Lung (tissue), 12 donors: Measurements from ENCODE around the gene POLD2. TPM values are rescaled to one million over a fixed set of nuclear protein-coding genes. Genes with fewer than 3 reads are reported as not detected.

Experiments
- ATAC-seq: fragments of 200-7000 bp; cut with Tn5 transposase; one replicate; pipeline ENCODE4 v1.9.1; 2020; ENCODE audit warnings: moderate number of reproducible peaks; ENCODE audit not compliant: insufficient read depth, low FRiP score
- DNase-seq, 3 donors: peaks; one replicate each; pipeline ENCODE4 v3.0.0-alpha.2; 2013 to 2017
- H3K27ac ChIP-seq, 2 donors: one replicate each; pipeline ENCODE4 v1.5.1; 2013; ENCODE audit warnings: mild to moderate bottlenecking in 2 of 2, moderate library complexity in 2 of 2, control low read depth in 1 of 2, inconsistent platforms in 1 of 2, low read depth in 1 of 2, low read length in 1 of 2
- H3K27me3 ChIP-seq, 3 donors: one replicate each; pipeline ENCODE4 v1.5.1; 2013; ENCODE audit warnings: low read length in 2 of 3; ENCODE audit not compliant: control insufficient read depth in 3 of 3, insufficient read depth in 3 of 3
- H3K36me3 ChIP-seq, 4 donors: one replicate each; pipeline ENCODE4 v1.5.1; 2013; ENCODE audit warnings: low read length in 4 of 4, mild to moderate bottlenecking in 1 of 4, moderate library complexity in 1 of 4; ENCODE audit not compliant: control insufficient read depth in 4 of 4, insufficient read depth in 4 of 4
- H3K4me1 ChIP-seq, 5 donors: one replicate each; pipeline ENCODE4 v1.5.1; 2013; ENCODE audit warnings: low read length in 5 of 5, mild to moderate bottlenecking in 2 of 5, moderate library complexity in 1 of 5; ENCODE audit not compliant: control insufficient read depth in 5 of 5, insufficient read depth in 5 of 5
- H3K4me3 ChIP-seq: one replicate; pipeline ENCODE4 v1.5.1; 2013; ENCODE audit warnings: mild to moderate bottlenecking, control low read depth, moderate library complexity
- H3K9ac ChIP-seq, 2 donors: one replicate each; pipeline ENCODE4 v1.5.1; 2013; ENCODE audit warnings: low read length in 2 of 2, control low read depth in 1 of 2; ENCODE audit not compliant: insufficient read depth in 1 of 2
- H3K9me3 ChIP-seq, 4 donors: one replicate each; pipeline ENCODE4 v1.5.1; 2013; ENCODE audit warnings: low read length in 3 of 4, mild to moderate bottlenecking in 1 of 4, moderate library complexity in 1 of 4; ENCODE audit not compliant: control insufficient read depth in 4 of 4, insufficient read depth in 3 of 4
- CTCF ChIP-seq: IDR thresholded peaks from 2 replicates; pipeline ENCODE4 v1.5.1; 2012; ENCODE audit warnings: mild to moderate bottlenecking; ENCODE audit errors: control extremely low read depth, extremely low read depth
- WGBS, 2 donors: extraction: QIAGEN DNeasy Blood & Tissue Kit; methylation state at CpG; one replicate each; pipeline ENCODE4 v1.1.7; 2013; 5-methylcytosine and 5-hydroxymethylcytosine counted together
- polyA plus RNA-seq, 2 donors: library from polyadenylated mRNA; stranded (reverse); fragments of 200-250 nt; gene quantifications; one replicate each; pipeline ENCODE4 v1.2.1, GENCODE V29; 2013
- total RNA-seq, 2 donors: library from RNA; depleted of rRNA in 1 of 2; stranded (reverse); fragments of >200 nt in 1 of 2; gene quantifications; one replicate each; pipeline ENCODE4 v1.2.1, GENCODE V29; 2014 to 2021
- donor health status: control.
- donor health status: control.
- donor health status: Bipolar disorder and iron deficiency.
- donor health status: healthy.
- donor health status: DM: yes; HTN: yes; CAD: no.

Gene POLD2
- total and polyA plus RNA-seq, 4 donors: 48.8 to 90.7 (median 71.3) TPM

GRCh38 chr7:44161371-44161770 is 38.0 kb upstream of the POLD2 start:
- TF ChIP-seq CTCF: no peak
- DNase-seq (no peak), ATAC-seq (no peak)
- Histone ChIP-seq H3K36me3 (no peaks in the 10 kb centered on the region), H3K4me1 (peaks cover 0 to 2% (median 0%) of the 10 kb centered on the region in 5 donors), H3K4me3 (no peak overlapping the region), H3K27ac (no peak overlapping the region), H3K27me3 (no peaks in the 10 kb centered on the region), H3K9ac (no peak overlapping the region), H3K9me3 (peaks cover 0 to 6% (median 0%) of the 10 kb centered on the region in 4 donors)
- WGBS, 2 donors: 97 to 99% methylated on average over 2 of the region's 2 CpGs

GRCh38 chr7:44159824-44160630 is 36.7 kb upstream of the POLD2 start:
- Histone ChIP-seq H3K9me3 (peaks cover 0 to 4% (median 0%) of the 10 kb centered on the region in 4 donors), H3K9ac (no peak overlapping the region), H3K36me3 (no peaks in the 10 kb centered on the region), H3K27ac (no peak overlapping the region), H3K4me1 (peaks cover 0 to 2% (median 0%) of the 10 kb centered on the region in 5 donors), H3K4me3 (no peak overlapping the region), H3K27me3 (no peaks in the 10 kb centered on the region)
- WGBS, 2 donors: 84 to 91% methylated on average over 5 of the region's 5 CpGs
- TF ChIP-seq CTCF: no peak
- DNase-seq (no peak), ATAC-seq (no peak)

GRCh38 chr7:44158873-44159631 is 35.7 kb upstream of the POLD2 start:
- TF ChIP-seq CTCF: no peak
- Histone ChIP-seq H3K36me3 (no peaks in the 10 kb centered on the region), H3K4me1 (peaks cover 0 to 2% (median 0%) of the 10 kb centered on the region in 5 donors), H3K4me3 (no peak overlapping the region), H3K9me3 (peaks cover 0 to 4% (median 0%) of the 10 kb centered on the region in 4 donors), H3K9ac (no peak overlapping the region), H3K27ac (no peak overlapping the region), H3K27me3 (no peaks in the 10 kb centered on the region)
- DNase-seq (no peak), ATAC-seq (no peak)
- WGBS, 2 donors: 95 to 97% methylated on average over 11 to 12 of the region's 12 CpGs
